ENCODE measurements around the gene CYP2A6.

- TF ChIP-seq POLR2A (IDR thresholded peaks at IDR 0.05) (no peak), CTCF (IDR thresholded peaks at IDR 0.05) (no peak), POLR2AphosphoS5 (IDR thresholded peaks at IDR 0.05) (no peak), EP300 (IDR thresholded peaks at IDR 0.05) (no peak)
Measured at GRCh38 chr19:40815223-40815622, 35.0 kb downstream of the CYP2A6 start.

Measured in upper lobe of left lung (tissue), 4 donors.